ENCODE results near the gene CRHR1. TPM values are rescaled to one million over a fixed set of nuclear protein-coding genes. Genes with fewer than 3 reads are reported as not detected.

Gene CRHR1
- total RNA-seq, 5 donors from 2014 or later (not counting 1 experiment from before 2014, with no cell fraction given) = not detected

- ATAC-seq (replicated peaks in 1 of 4) (no peak), DNase-seq (no peak)
- H3K4me3 Mint-ChIP-seq = no peak overlapping the region
- no peak overlapping the region for H3K27ac ChIP-seq (ENCODE audit: low read length)
- H3K4me1 Mint-ChIP-seq = peaks cover 0 to 6% (median 6%) of the 10 kb centered on the region in 3 donors
- peaks cover 0 to 63% of the 10 kb centered on the region in 2 experiments for H3K27me3 ChIP-seq (replicated peaks in 1 of 2; ENCODE audit: control insufficient read depth in 2 of 2, extremely low read depth in 1 of 2, insufficient read depth in 2 of 2, low read length in 1 of 2)
- no peaks in the 10 kb centered on the region for H3K9me3 Mint-ChIP-seq
- H3K4me3 ChIP-seq (ENCODE audit: control insufficient read depth in 1 of 2, extremely low read depth in 1 of 2, low read length in 1 of 2) = no peak overlapping the region
- H3K4me1 ChIP-seq (ENCODE audit: control insufficient read depth in 1 of 2, extremely low read depth in 1 of 2, insufficient read depth in 2 of 2, low read length in 2 of 2) = peaks cover 0 to 10% of the 10 kb centered on the region in 2 experiments
- WGBS (ENCODE audit: insufficient coverage) = 75% methylated on average over 1 of the region's 5 CpGs
- H3K9me3 ChIP-seq = no peaks in the 10 kb centered on the region
- no peak overlapping the region for H3K27ac Mint-ChIP-seq
- ChIA-PET CTCF (no interaction called here), POLR2A (interaction anchor here in 1 of 2 donors (0.6 kb wide), 1 partner anchor 26 kb away, joined by 4 read pairs; no protein-coding TSS in a partner anchor)
- no peaks in the 10 kb centered on the region for H3K36me3 ChIP-seq (ENCODE audit: control insufficient read depth in 2 of 2, extremely low read depth in 1 of 2, insufficient read depth in 1 of 2, low read length in 1 of 2)
- peaks cover 12 to 35% of the 10 kb centered on the region in 2 donors for H3K27me3 Mint-ChIP-seq
- H3K36me3 Mint-ChIP-seq = no peaks in the 10 kb centered on the region
Observed at GRCh38 chr17:45850468-45850867, 66.3 kb downstream of the CRHR1 start.

- H3K4me3 ChIP-seq (ENCODE audit: control insufficient read depth in 1 of 2, extremely low read depth in 1 of 2, low read length in 1 of 2) = no peak overlapping the region
- CTCF ChIA-PET = no interaction called here
- DNase-seq = no peak
- no peak overlapping the region for H3K4me3 Mint-ChIP-seq
- H3K27ac Mint-ChIP-seq = no peak overlapping the region
- H3K9me3 ChIP-seq = no peaks in the 10 kb centered on the region
- H3K9me3 Mint-ChIP-seq = no peaks in the 10 kb centered on the region
- H3K27ac ChIP-seq (ENCODE audit: low read length) = no peak overlapping the region
- no peaks in the 10 kb centered on the region for H3K36me3 Mint-ChIP-seq
- H3K4me1 ChIP-seq (ENCODE audit: control insufficient read depth in 1 of 2, extremely low read depth in 1 of 2, insufficient read depth in 2 of 2, low read length in 2 of 2) = peaks cover 0 to 10% of the 10 kb centered on the region in 2 experiments
- H3K27me3 ChIP-seq (replicated peaks in 1 of 2; ENCODE audit: control insufficient read depth in 2 of 2, extremely low read depth in 1 of 2, insufficient read depth in 2 of 2, low read length in 1 of 2) = peaks cover 0 to 62% of the 10 kb centered on the region in 2 experiments
- POLR2A ChIA-PET = no interaction called here
- peaks cover 0 to 6% (median 6%) of the 10 kb centered on the region in 3 donors for H3K4me1 Mint-ChIP-seq
- no peaks in the 10 kb centered on the region for H3K36me3 ChIP-seq (ENCODE audit: control insufficient read depth in 2 of 2, extremely low read depth in 1 of 2, insufficient read depth in 1 of 2, low read length in 1 of 2)
- no peak for ATAC-seq (replicated peaks in 1 of 4)
- H3K27me3 Mint-ChIP-seq = peaks cover 14 to 39% of the 10 kb centered on the region in 2 donors
- 79% methylated on average over 6 of the region's 6 CpGs for WGBS (ENCODE audit: insufficient coverage)
Observed at GRCh38 chr17:45851022-45851421, 66.9 kb downstream of the CRHR1 start.

GRCh38 chr17:45851464-45851863, 67.3 kb downstream of the CRHR1 start:
- peaks cover 0 to 6% (median 6%) of the 10 kb centered on the region in 3 donors for H3K4me1 Mint-ChIP-seq
- H3K9me3 Mint-ChIP-seq = no peaks in the 10 kb centered on the region
- H3K27me3 Mint-ChIP-seq = peaks cover 14 to 40% of the 10 kb centered on the region in 2 donors
- no peaks in the 10 kb centered on the region for H3K36me3 ChIP-seq (ENCODE audit: control insufficient read depth in 2 of 2, extremely low read depth in 1 of 2, insufficient read depth in 1 of 2, low read length in 1 of 2)
- no peaks in the 10 kb centered on the region for H3K36me3 Mint-ChIP-seq
- no peak for DNase-seq
- no peaks in the 10 kb centered on the region for H3K9me3 ChIP-seq
- H3K27ac Mint-ChIP-seq = no peak overlapping the region
- H3K27me3 ChIP-seq (replicated peaks in 1 of 2; ENCODE audit: control insufficient read depth in 2 of 2, extremely low read depth in 1 of 2, insufficient read depth in 2 of 2, low read length in 1 of 2) = peaks cover 0 to 58% of the 10 kb centered on the region in 2 experiments
- ChIA-PET POLR2A (no interaction called here), CTCF (interaction anchor here in 1 of 2 donors (0.6 kb wide), 1 partner anchor 212 kb away, joined by 4 read pairs; no protein-coding TSS in a partner anchor)
- no peak overlapping the region for H3K4me3 ChIP-seq (ENCODE audit: control insufficient read depth in 1 of 2, extremely low read depth in 1 of 2, low read length in 1 of 2)
- WGBS (ENCODE audit: insufficient coverage) = 19% methylated on average over 7 of the region's 8 CpGs
- peaks cover 0 to 10% of the 10 kb centered on the region in 2 experiments for H3K4me1 ChIP-seq (ENCODE audit: control insufficient read depth in 1 of 2, extremely low read depth in 1 of 2, insufficient read depth in 2 of 2, low read length in 2 of 2)
- H3K27ac ChIP-seq (ENCODE audit: low read length) = no peak overlapping the region
- no peak overlapping the region for H3K4me3 Mint-ChIP-seq
- ATAC-seq (replicated peaks in 1 of 4) = no peak

- ATAC-seq (replicated peaks in 1 of 4) (no peak), DNase-seq (no peak)
- H3K27ac ChIP-seq (ENCODE audit: low read length) = no peak overlapping the region
- Mint-ChIP-seq H3K4me3 (no peak overlapping the region), H3K27ac (no peak overlapping the region), H3K36me3 (no peaks in the 10 kb centered on the region), H3K4me1 (peaks cover 0 to 6% (median 6%) of the 10 kb centered on the region in 3 donors), H3K27me3 (peaks cover 15 to 44% of the 10 kb centered on the region in 2 donors), H3K9me3 (no peaks in the 10 kb centered on the region)
- no peak overlapping the region for H3K4me3 ChIP-seq (ENCODE audit: control insufficient read depth in 1 of 2, extremely low read depth in 1 of 2, low read length in 1 of 2)
- no peaks in the 10 kb centered on the region for H3K36me3 ChIP-seq (ENCODE audit: control insufficient read depth in 2 of 2, extremely low read depth in 1 of 2, insufficient read depth in 1 of 2, low read length in 1 of 2)
- peaks cover 0 to 55% of the 10 kb centered on the region in 2 experiments for H3K27me3 ChIP-seq (replicated peaks in 1 of 2; ENCODE audit: control insufficient read depth in 2 of 2, extremely low read depth in 1 of 2, insufficient read depth in 2 of 2, low read length in 1 of 2)
- ChIA-PET POLR2A (no interaction called here), CTCF (interaction anchor here in 1 of 2 donors (0.6 kb wide), 1 partner anchor 212 kb away, joined by 4 read pairs; no protein-coding TSS in a partner anchor)
- H3K9me3 ChIP-seq = no peaks in the 10 kb centered on the region
- peaks cover 0 to 10% of the 10 kb centered on the region in 2 experiments for H3K4me1 ChIP-seq (ENCODE audit: control insufficient read depth in 1 of 2, extremely low read depth in 1 of 2, insufficient read depth in 2 of 2, low read length in 2 of 2)
- WGBS (ENCODE audit: insufficient coverage) = 88% methylated on average over 1 of the region's 1 CpG
Observed at GRCh38 chr17:45851873-45852272, 67.8 kb downstream of the CRHR1 start.

GRCh38 chr17:45852535-45853297, 68.6 kb downstream of the CRHR1 start:
- no peak overlapping the region for H3K27ac Mint-ChIP-seq
- Histone ChIP-seq H3K4me1 (ENCODE audit: control insufficient read depth in 1 of 2, extremely low read depth in 1 of 2, insufficient read depth in 2 of 2, low read length in 2 of 2) (peaks cover 0 to 10% of the 10 kb centered on the region in 2 experiments), H3K36me3 (ENCODE audit: control insufficient read depth in 2 of 2, extremely low read depth in 1 of 2, insufficient read depth in 1 of 2, low read length in 1 of 2) (no peaks in the 10 kb centered on the region), H3K27ac (ENCODE audit: low read length) (no peak overlapping the region), H3K9me3 (no peaks in the 10 kb centered on the region), H3K27me3 (replicated peaks in 1 of 2; ENCODE audit: control insufficient read depth in 2 of 2, extremely low read depth in 1 of 2, insufficient read depth in 2 of 2, low read length in 1 of 2) (peaks cover 0 to 58% of the 10 kb centered on the region in 2 experiments), H3K4me3 (ENCODE audit: control insufficient read depth in 1 of 2, extremely low read depth in 1 of 2, low read length in 1 of 2) (no peak overlapping the region)
- ATAC-seq (replicated peaks in 1 of 4) = peak in 3 of 4 experiments; percentile 45 to 62 (median 54)
- H3K4me1 Mint-ChIP-seq = peaks cover 0 to 6% (median 6%) of the 10 kb centered on the region in 3 donors
- POLR2A ChIA-PET = no interaction called here
- H3K4me3 Mint-ChIP-seq = no peak overlapping the region
- peaks cover 18 to 46% of the 10 kb centered on the region in 2 donors for H3K27me3 Mint-ChIP-seq
- WGBS (ENCODE audit: insufficient coverage) = 20% methylated on average over 2 of the region's 12 CpGs
- peak in 32 of 35 experiments; percentile 6 to 76 (median 46) for DNase-seq
- H3K9me3 Mint-ChIP-seq = no peaks in the 10 kb centered on the region
- CTCF ChIA-PET = no interaction called here
- H3K36me3 Mint-ChIP-seq = no peaks in the 10 kb centered on the region

GRCh38 chr17:45854209-45854608, 70.1 kb downstream of the CRHR1 start:
- 91% methylated on average over 6 of the region's 9 CpGs for WGBS (ENCODE audit: insufficient coverage)
- CTCF ChIA-PET = interaction anchor here in 1 of 2 donors (0.7 kb wide), 1 partner anchor 37 kb away, joined by 4 read pairs; no protein-coding TSS in a partner anchor
- no peaks in the 10 kb centered on the region for H3K36me3 ChIP-seq (ENCODE audit: control insufficient read depth in 2 of 2, extremely low read depth in 1 of 2, insufficient read depth in 1 of 2, low read length in 1 of 2)
- no peak for DNase-seq
- H3K9me3 Mint-ChIP-seq = no peaks in the 10 kb centered on the region
- H3K36me3 Mint-ChIP-seq = no peaks in the 10 kb centered on the region
- POLR2A ChIA-PET = no interaction called here
- H3K9me3 ChIP-seq = no peaks in the 10 kb centered on the region
- H3K27me3 Mint-ChIP-seq = peaks cover 29 to 53% of the 10 kb centered on the region in 2 donors
- no peak for ATAC-seq (replicated peaks in 1 of 4)
- no peak overlapping the region for H3K4me3 ChIP-seq (ENCODE audit: control insufficient read depth in 1 of 2, extremely low read depth in 1 of 2, low read length in 1 of 2)
- H3K27ac Mint-ChIP-seq = no peak overlapping the region
- peaks cover 0 to 64% of the 10 kb centered on the region in 2 experiments for H3K27me3 ChIP-seq (replicated peaks in 1 of 2; ENCODE audit: control insufficient read depth in 2 of 2, extremely low read depth in 1 of 2, insufficient read depth in 2 of 2, low read length in 1 of 2)
- H3K4me3 Mint-ChIP-seq = no peak overlapping the region
- peaks cover 0 to 6% (median 6%) of the 10 kb centered on the region in 3 donors for H3K4me1 Mint-ChIP-seq
- no peak overlapping the region for H3K27ac ChIP-seq (ENCODE audit: low read length)
- peaks cover 0 to 10% of the 10 kb centered on the region in 2 experiments for H3K4me1 ChIP-seq (ENCODE audit: control insufficient read depth in 1 of 2, extremely low read depth in 1 of 2, insufficient read depth in 2 of 2, low read length in 2 of 2)
